Gastroesophageal sphincter (tissue), 3 donors: ENCODE measurements around the gene SIN3B.

ENCODE experiments used
- CTCF ChIP-seq, 4 experiments: fragments of 200-600 bp in 2 of 4; fragments of 450-650 bp in 2 of 4; sonication (generic) in 1 of 4; IDR thresholded peaks; one replicate each; pipeline ENCODE4 v1.5.1; 2017 to 2019; ENCODE audit warnings: antibody characterized with exemption in 4 of 4, mild to moderate bottlenecking in 2 of 4, moderate library complexity in 2 of 4
- POLR2AphosphoS5 ChIP-seq: sonication (generic); formaldehyde crosslinking; IDR thresholded peaks from one replicate; pipeline ENCODE4 v1.6.1; 2017; ENCODE audit warnings: antibody characterized with exemption

- TF ChIP-seq POLR2AphosphoS5 = no peak
- no peak for TF ChIP-seq CTCF (IDR thresholded peaks at IDR 0.05)
Observed at GRCh38 chr19:16794456-16795441, 34.4 kb upstream of the SIN3B start.
